Activated CD8-positive, alpha-beta T cell treated with anti-CD3 and anti-CD28 coated beads for 36 hours (primary cell): ENCODE measurements around the gene CLIC6. TPM values are rescaled to one million over a fixed set of nuclear protein-coding genes. Genes with fewer than 3 reads are reported as not detected.

ENCODE experiments used
- ATAC-seq: fragments of 200-7000 bp; cut with Tn5 transposase; one replicate; pipeline ENCODE4 v1.10.0; 2021; ENCODE audit warnings: mild to moderate bottlenecking, moderate library complexity
- CTCF ChIA-PET: fragments of 350-600 bp; sonication (Branson Sonifier 250); formaldehyde crosslinking; loops from one replicate; lab custom pipeline; 2021; ENCODE audit warnings: antibody characterized with exemption; lab: Charles Lee
- POLR2A ChIA-PET: fragments of 350-600 bp; sonication (Branson Sonifier 250); formaldehyde crosslinking; loops from one replicate; lab custom pipeline; 2021; ENCODE audit warnings: antibody characterized with exemption; lab: Charles Lee
- DNase-seq: peaks from one replicate; pipeline ENCODE4 v3.0.0-alpha.2; 2020
- H3K27ac Mint-ChIP-seq: one replicate; pipeline ENCODE4 v1.8.0; 2021; ENCODE audit warnings: mild to moderate bottlenecking, mixed read lengths
- H3K27me3 Mint-ChIP-seq: one replicate; pipeline ENCODE4 v1.8.0; 2021; ENCODE audit warnings: mixed read lengths
- H3K36me3 Mint-ChIP-seq: one replicate; pipeline ENCODE4 v1.8.0; 2021; ENCODE audit warnings: low read depth, mixed read lengths
- H3K4me1 Mint-ChIP-seq: one replicate; pipeline ENCODE4 v1.8.0; 2021; ENCODE audit warnings: low read depth, mixed read lengths
- H3K4me3 Mint-ChIP-seq: one replicate; pipeline ENCODE4 v1.8.0; 2021; ENCODE audit warnings: mild to moderate bottlenecking, moderate library complexity, mixed read lengths
- H3K9me3 Mint-ChIP-seq: one replicate; pipeline ENCODE4 v1.8.0; 2021; ENCODE audit warnings: mixed read lengths
- intact Hi-C: fragments of 100-400 bp; cut with micrococcal nuclease; formaldehyde crosslinking; loops from one replicate; pipeline ENCODE4 v1.10.0; 2022
- total RNA-seq, 2 experiments: library from RNA; stranded (reverse); gene quantifications; one replicate each; pipeline ENCODE4 v1.2.3, GENCODE V29; 2021
- TF ChIP-seq, protein P1 (sequence below): fragments of 200-600 bp; IDR thresholded peaks from one replicate; pipeline ENCODE4 v1.8.0; 2022; ENCODE audit warnings: antibody characterized with exemption, mild to moderate bottlenecking

Gene CLIC6
- total RNA-seq, 2 experiments from 2014 or later = 0.54 to 0.58 TPM

DNA sequence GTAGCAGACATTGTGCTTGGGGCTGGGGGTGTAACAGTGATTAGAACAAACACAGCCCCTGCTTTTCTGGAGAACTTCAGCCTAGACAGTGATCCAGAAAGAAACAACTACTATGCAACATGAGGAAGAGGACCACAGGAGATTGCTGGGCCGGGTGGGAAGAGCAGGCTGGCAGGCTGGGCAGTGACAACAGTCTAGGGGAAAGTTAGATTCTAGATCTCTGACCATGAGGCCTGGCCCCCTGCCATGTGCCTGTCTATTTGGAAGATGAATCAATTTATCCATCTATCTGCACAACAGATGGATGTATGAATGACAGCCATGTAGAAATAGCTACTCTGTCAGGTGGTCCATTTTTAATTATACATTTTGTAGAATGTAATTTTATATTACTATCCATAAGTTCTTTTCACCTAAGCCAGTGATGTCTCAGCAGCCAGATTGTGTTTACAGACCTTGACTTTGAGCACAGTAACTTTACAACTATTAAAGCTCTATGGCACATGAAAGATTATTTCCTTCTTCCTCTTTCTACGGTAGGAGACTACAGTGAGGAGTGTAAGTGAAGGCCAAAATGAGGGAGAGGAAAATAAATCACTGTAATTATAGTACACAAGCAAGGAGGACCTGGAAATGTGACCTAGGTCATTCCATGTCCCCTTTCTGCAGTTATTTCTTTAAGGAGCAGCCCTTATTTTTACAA, 15.5 kb downstream of the CLIC6 start:
- no peaks in the 10 kb centered on the region for H3K4me1 Mint-ChIP-seq
- H3K27me3 Mint-ChIP-seq = peaks cover 2% of the 10 kb centered on the region

DNA sequence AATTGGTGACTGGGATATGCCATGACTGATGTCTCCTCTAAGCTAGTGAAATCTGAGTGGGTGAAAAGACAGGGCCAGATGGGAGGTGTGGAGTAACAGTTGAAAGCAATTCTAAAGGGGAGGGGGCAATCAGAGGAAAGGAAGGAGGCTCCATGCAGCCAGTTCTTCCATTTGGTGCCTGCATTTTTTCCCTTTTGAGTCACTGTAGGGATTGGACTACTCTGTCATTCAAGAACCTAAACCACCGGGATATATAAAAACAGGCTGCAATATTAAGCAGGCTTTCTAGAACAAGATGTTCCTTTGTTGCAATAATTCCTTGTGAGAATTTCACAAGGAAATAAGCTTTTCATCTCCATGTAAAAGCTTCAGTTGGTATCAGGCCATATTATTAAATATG, 18.3 kb downstream of the CLIC6 start:
- Mint-ChIP-seq H3K9me3 (peaks cover 1% of the 10 kb centered on the region), H3K36me3 (no peaks in the 10 kb centered on the region), H3K27ac (no peak overlapping the region), H3K4me1 (no peaks in the 10 kb centered on the region), H3K27me3 (peaks cover 7% of the 10 kb centered on the region), H3K4me3 (no peak overlapping the region)
- intact Hi-C loops = no loop called here
- TF ChIP-seq, protein P1, sequence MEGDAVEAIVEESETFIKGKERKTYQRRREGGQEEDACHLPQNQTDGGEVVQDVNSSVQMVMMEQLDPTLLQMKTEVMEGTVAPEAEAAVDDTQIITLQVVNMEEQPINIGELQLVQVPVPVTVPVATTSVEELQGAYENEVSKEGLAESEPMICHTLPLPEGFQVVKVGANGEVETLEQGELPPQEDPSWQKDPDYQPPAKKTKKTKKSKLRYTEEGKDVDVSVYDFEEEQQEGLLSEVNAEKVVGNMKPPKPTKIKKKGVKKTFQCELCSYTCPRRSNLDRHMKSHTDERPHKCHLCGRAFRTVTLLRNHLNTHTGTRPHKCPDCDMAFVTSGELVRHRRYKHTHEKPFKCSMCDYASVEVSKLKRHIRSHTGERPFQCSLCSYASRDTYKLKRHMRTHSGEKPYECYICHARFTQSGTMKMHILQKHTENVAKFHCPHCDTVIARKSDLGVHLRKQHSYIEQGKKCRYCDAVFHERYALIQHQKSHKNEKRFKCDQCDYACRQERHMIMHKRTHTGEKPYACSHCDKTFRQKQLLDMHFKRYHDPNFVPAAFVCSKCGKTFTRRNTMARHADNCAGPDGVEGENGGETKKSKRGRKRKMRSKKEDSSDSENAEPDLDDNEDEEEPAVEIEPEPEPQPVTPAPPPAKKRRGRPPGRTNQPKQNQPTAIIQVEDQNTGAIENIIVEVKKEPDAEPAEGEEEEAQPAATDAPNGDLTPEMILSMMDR = no peak
- ATAC-seq (no peak), DNase-seq (no peak)
- ChIA-PET CTCF (interaction anchor here (1.2 kb wide), 1 partner anchor 9 kb away, joined by 3 read pairs; no protein-coding TSS in a partner anchor), POLR2A (interaction anchor here (0.8 kb wide), 1 partner anchor 120 kb away, joined by 3 read pairs; no protein-coding TSS in a partner anchor)

More for the DNA sequence above, 15.5 kb downstream of the CLIC6 start:
- Mint-ChIP-seq H3K36me3 (no peaks in the 10 kb centered on the region), H3K4me3 (no peak overlapping the region), H3K27ac (no peak overlapping the region), H3K9me3 (peaks cover 8% of the 10 kb centered on the region)
- TF ChIP-seq, protein P1 = no peak
- DNase-seq = no peak
- intact Hi-C loops = no loop called here
- POLR2A ChIA-PET = no interaction called here
- no peak for ATAC-seq
- CTCF ChIA-PET = interaction anchor here (0.6 to 1.5 kb wide), 3 partner anchors 9 to 93 kb away, joined by 3 to 5 read pairs (median 3); no protein-coding TSS in a partner anchor

DNA sequence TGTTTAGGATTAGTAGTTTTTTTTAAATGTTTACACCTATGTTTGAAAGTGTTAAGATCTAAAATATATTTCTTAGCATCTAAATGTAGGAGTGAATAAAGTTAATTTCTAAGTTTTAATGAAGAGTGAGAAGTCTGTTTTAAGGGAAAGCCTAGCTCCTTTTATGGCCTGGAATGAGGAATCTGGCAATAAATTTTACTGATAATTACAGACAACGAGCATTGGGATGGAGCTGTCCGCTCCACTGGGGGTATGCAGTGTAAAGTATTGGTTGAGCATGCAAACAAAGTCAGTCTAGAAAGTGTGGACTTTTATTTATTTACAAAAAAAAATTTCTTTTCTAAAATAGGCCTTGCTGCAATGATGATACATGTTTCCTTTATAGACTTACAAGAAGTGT, 19.0 kb downstream of the CLIC6 start:
- Mint-ChIP-seq H3K36me3 (no peaks in the 10 kb centered on the region), H3K4me3 (no peak overlapping the region), H3K9me3 (no peaks in the 10 kb centered on the region), H3K27me3 (peaks cover 7% of the 10 kb centered on the region), H3K27ac (no peak overlapping the region), H3K4me1 (no peaks in the 10 kb centered on the region)
- POLR2A ChIA-PET = no interaction called here
- DNase-seq (no peak), ATAC-seq (no peak)
- intact Hi-C loops = no loop called here
- TF ChIP-seq, protein P1 = no peak
- CTCF ChIA-PET = interaction anchor here (0.9 to 1.5 kb wide), 4 partner anchors 8 to 1153 kb away, joined by 3 to 4 read pairs (median 3); no protein-coding TSS in a partner anchor

DNA sequence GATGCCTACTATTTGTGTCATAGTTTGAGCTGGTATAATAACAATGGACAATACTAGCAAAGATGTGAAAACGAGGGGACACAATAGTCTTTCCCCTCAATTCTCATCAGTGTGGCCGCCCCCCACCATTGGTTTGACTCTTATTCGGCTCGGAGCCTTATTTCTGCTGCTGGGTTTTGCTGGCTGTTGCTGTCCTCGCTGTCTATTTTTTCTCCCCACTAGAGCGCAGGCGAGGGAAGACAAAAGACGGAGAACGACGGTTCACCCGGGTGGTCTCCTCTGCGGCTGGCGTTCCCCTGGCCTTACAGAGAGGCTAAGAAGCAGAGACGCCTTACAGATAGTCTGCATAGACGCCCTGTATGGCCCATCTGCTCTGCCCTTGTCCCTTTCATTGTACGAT, 19.4 kb downstream of the CLIC6 start:
- peaks cover 7% of the 10 kb centered on the region for H3K27me3 Mint-ChIP-seq
- H3K27ac Mint-ChIP-seq = no peak overlapping the region
- H3K4me3 Mint-ChIP-seq = no peak overlapping the region
- TF ChIP-seq, protein P1 = no peak
- H3K36me3 Mint-ChIP-seq = no peaks in the 10 kb centered on the region
- intact Hi-C loops = no loop called here
- POLR2A ChIA-PET = no interaction called here
- H3K9me3 Mint-ChIP-seq = no peaks in the 10 kb centered on the region
- CTCF ChIA-PET = interaction anchor here (0.9 to 1.5 kb wide), 3 partner anchors 113 to 1153 kb away, joined by 3 to 4 read pairs (median 3); no protein-coding TSS in a partner anchor
- ATAC-seq (no peak), DNase-seq (no peak)
- peaks cover under 1% of the 10 kb centered on the region for H3K4me1 Mint-ChIP-seq

DNA sequence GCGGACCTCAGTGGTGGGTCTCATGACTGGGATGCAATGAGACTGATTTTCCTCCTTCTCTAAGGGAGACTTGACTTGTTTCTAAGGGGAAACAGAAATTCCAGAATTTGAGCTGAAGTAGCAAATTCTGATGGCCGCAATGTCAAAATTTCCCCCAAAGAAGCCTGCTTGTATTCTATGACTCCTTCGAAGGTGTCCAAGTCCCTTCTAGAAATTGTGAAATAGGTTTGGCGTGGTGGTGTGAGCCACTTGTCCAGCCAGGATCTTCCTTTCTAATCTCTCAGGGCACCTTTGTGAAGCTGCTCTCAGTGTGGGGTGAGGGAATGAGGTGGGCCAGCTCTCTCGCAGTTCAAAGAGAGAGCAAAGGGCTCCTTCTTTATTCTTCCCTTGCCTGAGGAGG, 19.9 kb downstream of the CLIC6 start:
- no peak for DNase-seq
- Mint-ChIP-seq H3K36me3 (no peaks in the 10 kb centered on the region), H3K27ac (no peak overlapping the region), H3K4me3 (no peak overlapping the region), H3K4me1 (peaks cover 6% of the 10 kb centered on the region), H3K27me3 (peaks cover 7% of the 10 kb centered on the region), H3K9me3 (no peaks in the 10 kb centered on the region)
- TF ChIP-seq, protein P1 = no peak
- intact Hi-C loops = no loop called here
- ATAC-seq = no peak
- CTCF ChIA-PET = interaction anchor here (1.4 to 1.5 kb wide), 2 partner anchors 112 to 1152 kb away, joined by 3 to 4 read pairs; no protein-coding TSS in a partner anchor
- POLR2A ChIA-PET = no interaction called here
